DMS53 treated with DMSO at 0.1 percent for 48 hours (cell line): ENCODE measurements around the gene RNF10.
"Not testable (repeated sequence)": the region's sequence is repeated elsewhere in the genome, so short reads cannot be mapped to it uniquely, and the experiment has no call there.

Experiments
- DNase-seq: peaks from one replicate; lab custom pipeline; 2025; ENCODE audit not compliant: unreplicated experiment; lab: John Stamatoyannopoulos, UW

RNF10 gene

GRCh38 chr12:120534203-120534702, at the start of gene RNF10:
Gene RNF10 (plus strand): TSS chr12:120534356. CDS start chr12:120534812, 456 bp downstream.
- peak; percentile 75 for DNase-seq

GRCh38 chr12:120485961-120486881, 47.9 kb upstream of the RNF10 start:
- DNase-seq = no peak

- not testable (repeated sequence) for DNase-seq
Measured at GRCh38 chr12:120487552-120487951, 46.6 kb upstream of the RNF10 start.

- DNase-seq = no peak
Measured at GRCh38 chr12:120488057-120488640, 46.0 kb upstream of the RNF10 start.

- DNase-seq = no peak
Measured at GRCh38 chr12:120489018-120489417, 45.1 kb upstream of the RNF10 start.

- no peak for DNase-seq
Measured at GRCh38 chr12:120490325-120490724, 43.8 kb upstream of the RNF10 start.

GRCh38 chr12:120490833-120491512, 43.2 kb upstream of the RNF10 start:
- DNase-seq = no peak

GRCh38 chr12:120495186-120495730, 38.9 kb upstream of the RNF10 start:
- no peak for DNase-seq

GRCh38 chr12:120495731-120496412, 38.3 kb upstream of the RNF10 start, which contains the start of gene DYNLL1:
Gene DYNLL1 (plus strand): TSS chr12:120496113. CDS start chr12:120496422, 309 bp downstream.
- peak; percentile 96 for DNase-seq

- peak; percentile 36 for DNase-seq
Measured at GRCh38 chr12:120496413-120497340, 37.5 kb upstream of the RNF10 start.

GRCh38 chr12:120497524-120498150, 36.5 kb upstream of the RNF10 start:
- DNase-seq = no peak

- no peak for DNase-seq
Measured at GRCh38 chr12:120498870-120499515, 35.2 kb upstream of the RNF10 start.

GRCh38 chr12:120500581-120500980, 33.6 kb upstream of the RNF10 start:
- DNase-seq = no peak

GRCh38 chr12:120504587-120504986, 29.6 kb upstream of the RNF10 start:
- no peak for DNase-seq

- DNase-seq = no peak
Measured at GRCh38 chr12:120508537-120508936, 25.6 kb upstream of the RNF10 start.

- DNase-seq = no peak
Measured at GRCh38 chr12:120514002-120514401, 20.2 kb upstream of the RNF10 start.

GRCh38 chr12:120515496-120515895, 18.7 kb upstream of the RNF10 start:
- no peak for DNase-seq

- not testable (repeated sequence) for DNase-seq
Measured at GRCh38 chr12:120519324-120519723, 14.8 kb upstream of the RNF10 start.
